PC-3 (cell line): ENCODE measurements around the gene PSMD6. TPM values are rescaled to one million over a fixed set of nuclear protein-coding genes. Genes with fewer than 3 reads are reported as not detected.

Experiments used
- ATAC-seq: fragments of 200-7000 bp; cut with Tn5 transposase; 2 replicates; pipeline ENCODE4 v1.9.1; 2020; ENCODE audit warnings: mild to moderate bottlenecking, moderate library complexity
- BruUV-seq: library from RNA; stranded (reverse); fragments of 400-500 nt; replicated peaks from 2 replicates; lab custom pipeline; 2021; lab: Mats Ljungman, UMichigan
- CTCF ChIA-PET: fragments of 300-600 bp; sonication (Branson Sonifier 250); formaldehyde crosslinking; loops from one replicate; lab custom pipeline; 2022; ENCODE audit warnings: antibody characterized with exemption; lab: Charles Lee
- POLR2A ChIA-PET: fragments of 300-600 bp; sonication (Branson Sonifier 250); formaldehyde crosslinking; loops from one replicate; lab custom pipeline; 2022; ENCODE audit warnings: antibody characterized with exemption; ENCODE audit not compliant: unreplicated experiment; lab: Charles Lee
- DNase-seq: peaks from one replicate; pipeline ENCODE4 v3.0.0-alpha.2; 2015
- H2AFZ ChIP-seq: fragments of 300-600 bp; sonication (generic); 2 replicates; pipeline ENCODE4 v1.6.0; 2016; ENCODE audit warnings: antibody characterized with exemption, low read length
- H3F3A ChIP-seq: fragments of 300-600 bp; sonication (generic); one replicate; pipeline ENCODE4 v1.6.0; 2017; ENCODE audit warnings: antibody characterized with exemption, low read length, control low read depth, mild to moderate bottlenecking; ENCODE audit not compliant: unreplicated experiment
- H3K27ac ChIP-seq: fragments of 300-600 bp; sonication (generic); 2 replicates; pipeline ENCODE4 v1.5.1; 2016; ENCODE audit warnings: mild to moderate bottlenecking, low read length
- H3K27me3 ChIP-seq: fragments of 300-600 bp; sonication (generic); 2 replicates; pipeline ENCODE4 v1.6.1; 2016; ENCODE audit warnings: low read length, mixed read lengths
- H3K36me3 ChIP-seq: fragments of 300-600 bp; sonication (generic); 2 replicates; pipeline ENCODE4 v1.6.1; 2016; ENCODE audit warnings: low read depth, mixed run types, low read length, mixed read lengths
- H3K4me1 ChIP-seq: fragments of 300-600 bp; sonication (generic); 2 replicates; pipeline ENCODE4 v1.5.1; 2016; ENCODE audit warnings: low read length; ENCODE audit not compliant: insufficient read depth
- H3K4me2 ChIP-seq: fragments of 300-600 bp; sonication (generic); 2 replicates; pipeline ENCODE4 v1.6.0; 2016; ENCODE audit warnings: low read length
- H3K4me3 ChIP-seq: fragments of 300-600 bp; sonication (generic); 2 replicates; pipeline ENCODE4 v1.5.1; 2016; ENCODE audit warnings: mild to moderate bottlenecking, low read length, mixed read lengths
- H3K79me2 ChIP-seq: fragments of 300-600 bp; sonication (generic); 2 replicates; pipeline ENCODE4 v1.6.1; 2017; ENCODE audit warnings: low read length, mixed read lengths
- H3K9ac ChIP-seq: fragments of 300-600 bp; sonication (generic); 2 replicates; pipeline ENCODE4 v1.6.0; 2016; ENCODE audit warnings: mild to moderate bottlenecking, low read length
- H3K9me2 ChIP-seq: fragments of 300-600 bp; sonication (generic); replicated peaks from 2 replicates; pipeline ENCODE4 v1.6.1; 2016; ENCODE audit warnings: mixed run types, low read length, mixed read lengths
- H3K9me3 ChIP-seq: fragments of 300-600 bp; sonication (generic); 2 replicates; pipeline ENCODE4 v1.6.1; 2016; ENCODE audit warnings: low read length, mixed read lengths
- H4K20me1 ChIP-seq: fragments of 300-600 bp; sonication (generic); 2 replicates; pipeline ENCODE4 v1.6.1; 2016; ENCODE audit warnings: low read length, mixed read lengths
- EZH2 ChIP-seq: fragments of 300-600 bp; sonication (generic); IDR thresholded peaks from one replicate; pipeline ENCODE4 v1.6.1; 2017; ENCODE audit warnings: antibody characterized with exemption, mild to moderate bottlenecking, low read length; ENCODE audit not compliant: unreplicated experiment
- EZH2phosphoT487 ChIP-seq: fragments of 300-600 bp; sonication (generic); IDR thresholded peaks from 2 replicates; pipeline ENCODE4 v1.6.1; 2018; ENCODE audit warnings: mild to moderate bottlenecking, antibody characterized with exemption, low read length, borderline replicate concordance
- intact Hi-C: fragments of 100-400 bp; cut with micrococcal nuclease; formaldehyde crosslinking; loops from 2 replicates; pipeline ENCODE4 v1.9.0; 2023
- total RNA-seq: library from RNA; depleted of rRNA; stranded (reverse); fragments of >200 nt; gene quantifications from 2 replicates; pipeline ENCODE4 v1.2.3, GENCODE V29; 2014
- TF ChIP-seq, protein P1 (sequence below): fragments of 300-600 bp; sonication (generic); conservative IDR thresholded peaks from 2 replicates; pipeline ENCODE4 v1.5.1; 2017; ENCODE audit warnings: antibody characterized with exemption, low read depth, mild to moderate bottlenecking, low read length

The PSMD6 gene
- total RNA-seq, 1 experiment from 2014 or later, result 80.7 TPM

DNA sequence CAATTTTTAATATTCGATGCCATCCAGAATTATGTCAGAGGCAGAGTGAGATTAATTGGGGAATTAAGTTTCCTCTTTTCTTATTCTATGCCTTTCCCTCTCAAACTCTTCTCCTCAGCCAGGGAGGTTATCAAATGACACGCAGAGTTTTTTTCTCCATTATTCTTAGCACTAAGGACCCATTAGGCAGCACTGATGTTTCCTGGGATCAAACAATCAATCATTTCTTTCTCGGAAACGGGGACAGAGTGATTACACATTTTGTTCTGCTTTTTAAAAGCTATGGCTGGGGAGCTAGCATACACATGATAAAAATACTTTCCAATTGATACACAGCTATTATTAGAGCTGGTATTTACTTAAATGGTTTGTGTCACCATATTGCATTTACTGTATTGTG is 35.3 kb upstream of the PSMD6 start:
- Histone ChIP-seq H3K79me2 (no peaks in the 10 kb centered on the region), H3K4me2 (no peak overlapping the region), H3K9me2 (no peaks in the 10 kb centered on the region), H3K36me3 (no peaks in the 10 kb centered on the region), H2AFZ (no peak overlapping the region), H3F3A (no peaks in the 10 kb centered on the region), H3K4me1 (peaks cover 32% of the 10 kb centered on the region), H4K20me1 (no peaks in the 10 kb centered on the region), H3K9me3 (no peaks in the 10 kb centered on the region), H3K4me3 (no peak overlapping the region), H3K27ac (no peak overlapping the region), H3K27me3 (no peaks in the 10 kb centered on the region), H3K9ac (no peak overlapping the region)
- ChIA-PET POLR2A (no interaction called here), CTCF (no interaction called here)
- DNase-seq (no peak), ATAC-seq (no peak)
- TF ChIP-seq, protein P1, sequence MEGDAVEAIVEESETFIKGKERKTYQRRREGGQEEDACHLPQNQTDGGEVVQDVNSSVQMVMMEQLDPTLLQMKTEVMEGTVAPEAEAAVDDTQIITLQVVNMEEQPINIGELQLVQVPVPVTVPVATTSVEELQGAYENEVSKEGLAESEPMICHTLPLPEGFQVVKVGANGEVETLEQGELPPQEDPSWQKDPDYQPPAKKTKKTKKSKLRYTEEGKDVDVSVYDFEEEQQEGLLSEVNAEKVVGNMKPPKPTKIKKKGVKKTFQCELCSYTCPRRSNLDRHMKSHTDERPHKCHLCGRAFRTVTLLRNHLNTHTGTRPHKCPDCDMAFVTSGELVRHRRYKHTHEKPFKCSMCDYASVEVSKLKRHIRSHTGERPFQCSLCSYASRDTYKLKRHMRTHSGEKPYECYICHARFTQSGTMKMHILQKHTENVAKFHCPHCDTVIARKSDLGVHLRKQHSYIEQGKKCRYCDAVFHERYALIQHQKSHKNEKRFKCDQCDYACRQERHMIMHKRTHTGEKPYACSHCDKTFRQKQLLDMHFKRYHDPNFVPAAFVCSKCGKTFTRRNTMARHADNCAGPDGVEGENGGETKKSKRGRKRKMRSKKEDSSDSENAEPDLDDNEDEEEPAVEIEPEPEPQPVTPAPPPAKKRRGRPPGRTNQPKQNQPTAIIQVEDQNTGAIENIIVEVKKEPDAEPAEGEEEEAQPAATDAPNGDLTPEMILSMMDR, result no peak
- TF ChIP-seq EZH2 (no peak), EZH2phosphoT487 (no peak)
- intact Hi-C loops, result no loop called here
- no TSS peak for BruUV-seq

DNA sequence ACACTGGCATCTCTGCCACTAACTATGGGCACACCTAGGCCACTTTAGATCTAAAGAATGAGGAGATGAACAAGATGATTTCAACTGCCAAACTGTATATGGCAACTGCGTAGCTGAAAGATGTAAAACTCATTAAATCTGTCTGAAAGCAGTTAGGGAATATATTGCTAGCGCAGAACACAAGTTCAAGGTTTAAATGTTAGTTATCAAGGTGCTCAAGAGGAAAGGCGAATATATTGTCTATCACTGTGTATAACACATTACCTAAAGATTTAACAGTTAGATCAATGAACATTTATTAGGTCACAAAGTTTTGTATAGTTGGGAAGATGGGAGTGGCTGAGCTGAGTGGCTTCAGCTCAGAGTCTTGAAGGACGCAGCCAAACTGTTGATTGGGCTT is 33.9 kb upstream of the PSMD6 start:
- H3K9me3 ChIP-seq, result no peaks in the 10 kb centered on the region
- CTCF ChIA-PET, result no interaction called here
- no peak overlapping the region for H2AFZ ChIP-seq
- peaks cover 25% of the 10 kb centered on the region for H3K4me1 ChIP-seq
- H3K36me3 ChIP-seq, result no peaks in the 10 kb centered on the region
- no peaks in the 10 kb centered on the region for H3K79me2 ChIP-seq
- no peaks in the 10 kb centered on the region for H4K20me1 ChIP-seq
- no peaks in the 10 kb centered on the region for H3F3A ChIP-seq
- no peak overlapping the region for H3K4me3 ChIP-seq
- peak overlapping the region; percentile 50; the same call in 1 of the 2 replicates for H3K9ac ChIP-seq
- DNase-seq, result no peak
- H3K27ac ChIP-seq, result peak overlapping the region; percentile 84
- TF ChIP-seq, protein P1, result no peak
- TF ChIP-seq EZH2phosphoT487 (no peak), EZH2 (no peak)
- no TSS peak for BruUV-seq
- no peak for ATAC-seq
- no peaks in the 10 kb centered on the region for H3K9me2 ChIP-seq
- intact Hi-C loops, result no loop called here
- H3K27me3 ChIP-seq, result no peaks in the 10 kb centered on the region
- H3K4me2 ChIP-seq, result peak overlapping the region; percentile 4; the same call in 1 of the 2 replicates
- POLR2A ChIA-PET, result no interaction called here

DNA sequence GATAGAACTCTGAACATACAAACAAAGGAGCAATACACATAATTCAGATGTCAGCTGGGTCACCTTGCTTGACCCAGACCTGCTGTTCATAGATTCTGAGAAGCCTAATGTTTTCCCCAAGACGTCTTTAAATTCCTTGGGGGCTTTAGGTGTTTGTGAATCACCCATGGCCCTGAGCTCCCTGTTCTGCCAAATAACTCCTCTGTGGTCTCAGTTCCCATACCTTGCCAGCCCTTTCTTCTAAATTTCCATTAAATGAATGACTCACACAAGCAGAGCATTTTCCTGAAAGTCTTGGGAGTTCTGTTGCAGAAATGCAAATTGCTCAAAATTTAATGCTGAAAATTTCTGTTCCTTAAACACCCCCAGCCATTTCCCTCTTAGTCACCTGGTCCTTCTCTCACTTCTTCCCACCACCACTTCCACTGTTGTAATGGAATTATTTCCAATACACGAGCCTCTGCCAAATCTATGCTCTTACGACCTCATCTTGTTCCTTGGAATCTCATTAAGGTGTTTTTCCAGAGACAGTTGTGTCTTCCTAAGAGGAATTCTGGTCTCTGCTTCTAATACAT is 33.4 kb upstream of the PSMD6 start:
- intact Hi-C loops, result no loop called here
- no TSS peak for BruUV-seq
- Histone ChIP-seq H3K79me2 (no peaks in the 10 kb centered on the region), H4K20me1 (no peaks in the 10 kb centered on the region), H3K27ac (peak overlapping the region; percentile 84), H3K27me3 (no peaks in the 10 kb centered on the region), H3K9me2 (no peaks in the 10 kb centered on the region), H3K36me3 (no peaks in the 10 kb centered on the region), H3K4me1 (peaks cover 25% of the 10 kb centered on the region), H2AFZ (no peak overlapping the region), H3K4me3 (no peak overlapping the region), H3K9me3 (no peaks in the 10 kb centered on the region), H3K9ac (peak overlapping the region; percentile 50; the same call in 1 of the 2 replicates), H3K4me2 (peak overlapping the region; percentile 4; the same call in 1 of the 2 replicates), H3F3A (no peaks in the 10 kb centered on the region)
- CTCF ChIA-PET, result no interaction called here
- DNase-seq (peak; percentile 60), ATAC-seq (peak; percentile 77)
- POLR2A ChIA-PET, result no interaction called here
- TF ChIP-seq EZH2, result no peak
- TF ChIP-seq, protein P1, result no peak
- TF ChIP-seq EZH2phosphoT487, result no peak
